ENCODE measurements around the gene KLHL29.

- TF ChIP-seq, protein P1, sequence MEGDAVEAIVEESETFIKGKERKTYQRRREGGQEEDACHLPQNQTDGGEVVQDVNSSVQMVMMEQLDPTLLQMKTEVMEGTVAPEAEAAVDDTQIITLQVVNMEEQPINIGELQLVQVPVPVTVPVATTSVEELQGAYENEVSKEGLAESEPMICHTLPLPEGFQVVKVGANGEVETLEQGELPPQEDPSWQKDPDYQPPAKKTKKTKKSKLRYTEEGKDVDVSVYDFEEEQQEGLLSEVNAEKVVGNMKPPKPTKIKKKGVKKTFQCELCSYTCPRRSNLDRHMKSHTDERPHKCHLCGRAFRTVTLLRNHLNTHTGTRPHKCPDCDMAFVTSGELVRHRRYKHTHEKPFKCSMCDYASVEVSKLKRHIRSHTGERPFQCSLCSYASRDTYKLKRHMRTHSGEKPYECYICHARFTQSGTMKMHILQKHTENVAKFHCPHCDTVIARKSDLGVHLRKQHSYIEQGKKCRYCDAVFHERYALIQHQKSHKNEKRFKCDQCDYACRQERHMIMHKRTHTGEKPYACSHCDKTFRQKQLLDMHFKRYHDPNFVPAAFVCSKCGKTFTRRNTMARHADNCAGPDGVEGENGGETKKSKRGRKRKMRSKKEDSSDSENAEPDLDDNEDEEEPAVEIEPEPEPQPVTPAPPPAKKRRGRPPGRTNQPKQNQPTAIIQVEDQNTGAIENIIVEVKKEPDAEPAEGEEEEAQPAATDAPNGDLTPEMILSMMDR (IDR thresholded peaks at IDR 0.05; ENCODE audit: insufficient read depth, low read depth, low read length), result no peak
- TF ChIP-seq EZH2 (IDR thresholded peaks at IDR 0.05; ENCODE audit: insufficient read depth, low read length), result no peak
Measured at GRCh38 chr2:23500836-23501235, 115.9 kb downstream of the KLHL29 start.
